IPS DF 4.7 (cell line): Measurements from ENCODE around the gene IFT57.
"Not testable (repeated sequence)": the region's sequence is repeated elsewhere in the genome, so short reads cannot be mapped to it uniquely, and the experiment has no call there.

Experiments used
- DNase-seq: peaks from one replicate; pipeline ENCODE4 v3.0.0-alpha.2; 2013; ENCODE audit warnings: low spot score; ENCODE audit errors: extremely low read depth

IFT57 gene

GRCh38 chr3:108221911-108222852 is at the start of gene IFT57:
Gene IFT57, minus strand, starts transcription at chr3:108222424. Its CDS starts 102 bp downstream, at chr3:108222322.
- peak; percentile 93 for DNase-seq

GRCh38 chr3:108271626-108272025 is 49.4 kb upstream of the IFT57 start:
- DNase-seq, result no peak

GRCh38 chr3:108268235-108268634 is 46.0 kb upstream of the IFT57 start:
- not testable (repeated sequence) for DNase-seq

GRCh38 chr3:108264534-108265298 is 42.5 kb upstream of the IFT57 start:
- not testable (repeated sequence) for DNase-seq

- no peak for DNase-seq
Measured at GRCh38 chr3:108255131-108255530, 32.9 kb upstream of the IFT57 start.

GRCh38 chr3:108251844-108252243 is 29.6 kb upstream of the IFT57 start:
- no peak for DNase-seq

- no peak for DNase-seq
Measured at GRCh38 chr3:108251265-108251664, 29.0 kb upstream of the IFT57 start.

- DNase-seq, result no peak
Measured at GRCh38 chr3:108250626-108251025, 28.4 kb upstream of the IFT57 start.

GRCh38 chr3:108243243-108243642 is 21.0 kb upstream of the IFT57 start:
- DNase-seq, result no peak

- DNase-seq, result no peak
Measured at GRCh38 chr3:108242776-108243175, 20.6 kb upstream of the IFT57 start.

GRCh38 chr3:108241721-108242120 is 19.5 kb upstream of the IFT57 start:
- DNase-seq, result no peak

- no peak for DNase-seq
Measured at GRCh38 chr3:108241146-108241545, 18.9 kb upstream of the IFT57 start.

- DNase-seq, result no peak
Measured at GRCh38 chr3:108239082-108239481, 16.9 kb upstream of the IFT57 start.

GRCh38 chr3:108235290-108235689 is 13.1 kb upstream of the IFT57 start:
- DNase-seq, result no peak

GRCh38 chr3:108234387-108234957 is 12.2 kb upstream of the IFT57 start:
- no peak for DNase-seq

GRCh38 chr3:108228286-108228685 is 6.1 kb upstream of the IFT57 start:
- DNase-seq, result no peak

- no peak for DNase-seq
Measured at GRCh38 chr3:108227131-108227530, 4.9 kb upstream of the IFT57 start.

GRCh38 chr3:108225221-108225620 is 3.0 kb upstream of the IFT57 start:
- no peak for DNase-seq

- DNase-seq, result no peak
Measured at GRCh38 chr3:108223928-108224327, 1.7 kb upstream of the IFT57 start.

- DNase-seq, result no peak
Measured at GRCh38 chr3:108222853-108223565, 785 bp upstream of the IFT57 start.

GRCh38 chr3:108221393-108221792 is 831 bp downstream of the IFT57 start:
- DNase-seq, result no peak
